Coronary artery (tissue), 2 donors: ENCODE data around the gene GHDC.
"Not testable (repeated sequence)": the region's sequence is repeated elsewhere in the genome, so short reads cannot be mapped to it uniquely, and the experiment has no call there.

ENCODE experiments used
- DNase-seq: peaks from one replicate; pipeline ENCODE4 v3.0.0-alpha.2; 2017; ENCODE audit warnings: low spot score
- H3K27ac ChIP-seq, 2 donors: fragments of 200-600 bp; sonication (generic); one replicate each; pipeline ENCODE4 v1.5.1; 2016 to 2019
- H3K4me3 ChIP-seq: fragments of 200-600 bp; sonication (generic); 2 replicates; pipeline ENCODE4 v1.5.1; 2016; ENCODE audit warnings: mild to moderate bottlenecking, moderate library complexity
- CTCF ChIP-seq: fragments of 200-600 bp; sonication (generic); IDR thresholded peaks from one replicate; pipeline ENCODE4 v1.5.1; 2019; ENCODE audit warnings: antibody characterized with exemption

Gene GHDC

GRCh38 chr17:42193969-42194899, at the start of gene GHDC:
Gene GHDC, minus strand, starts transcription at chr17:42194494. Its CDS starts 913 bp downstream, at chr17:42193581.
- H3K4me3 ChIP-seq = peak within 1 kb of the TSS; percentile 75
- peak within 1 kb of the TSS; percentile 34 to 87 for H3K27ac ChIP-seq
- no peak for TF ChIP-seq CTCF
- peak; percentile 85 for DNase-seq

GRCh38 chr17:42243493-42243982, 49.2 kb upstream of the GHDC start:
- H3K27ac ChIP-seq = no peak overlapping the region

GRCh38 chr17:42241871-42242270, 47.6 kb upstream of the GHDC start:
- no peak for TF ChIP-seq CTCF
- no peak overlapping the region for H3K27ac ChIP-seq
- H3K4me3 ChIP-seq = no peak overlapping the region
- DNase-seq = no peak

More at GRCh38 chr17:42243493-42243982, 49.2 kb upstream of the GHDC start:
- DNase-seq = no peak
- TF ChIP-seq CTCF = no peak
- no peak overlapping the region for H3K4me3 ChIP-seq

GRCh38 chr17:42240863-42241262, 46.6 kb upstream of the GHDC start:
- H3K27ac ChIP-seq, H3K4me3 ChIP-seq, DNase-seq: not testable (repeated sequence)

- no peak for DNase-seq
These were observed 45.9 kb upstream of the GHDC start for GRCh38 chr17:42240201-42240600.

GRCh38 chr17:42239576-42239975, 45.3 kb upstream of the GHDC start:
- H3K4me3 ChIP-seq, H3K27ac ChIP-seq, DNase-seq: not testable (repeated sequence)

More at GRCh38 chr17:42240201-42240600, 45.9 kb upstream of the GHDC start:
- H3K4me3 ChIP-seq = no peak overlapping the region
- TF ChIP-seq CTCF = no peak
- no peak overlapping the region for H3K27ac ChIP-seq

GRCh38 chr17:42236760-42237159, 42.5 kb upstream of the GHDC start:
- H3K27ac ChIP-seq = no peak overlapping the region
- no peak for TF ChIP-seq CTCF
- no peak for DNase-seq
- H3K4me3 ChIP-seq = no peak overlapping the region

GRCh38 chr17:42233994-42234393, 39.7 kb upstream of the GHDC start:
- no peak for TF ChIP-seq CTCF
- H3K4me3 ChIP-seq = no peak overlapping the region
- H3K27ac ChIP-seq = no peak overlapping the region
- no peak for DNase-seq
